Vagina (tissue), 2 donors: ENCODE measurements around the gene ESPN. TPM values are rescaled to one million over a fixed set of nuclear protein-coding genes. Genes with fewer than 3 reads are reported as not detected.

Experiments used
- DNase-seq, 2 donors: peaks; one replicate each; pipeline ENCODE4 v3.0.0-alpha.2; 2017; ENCODE audit errors: extremely low spot score in 2 of 2
- H3K27ac ChIP-seq: fragments of 200-600 bp; sonication (generic); one replicate; pipeline ENCODE4 v1.5.1; 2019
- H3K27me3 ChIP-seq: fragments of 200-600 bp; sonication (generic); one replicate; pipeline ENCODE4 v1.5.1; 2019
- H3K36me3 ChIP-seq, 2 donors: fragments of 200-600 bp; sonication (generic); one replicate each; pipeline ENCODE4 v1.5.1; 2017 to 2019
- H3K4me1 ChIP-seq: fragments of 200-600 bp; sonication (generic); one replicate; pipeline ENCODE4 v1.5.1; 2019
- H3K4me3 ChIP-seq, 2 donors: fragments of 200-600 bp; sonication (generic); 1 replicate in 1 of 2; 2 replicates in 1 of 2; pipeline ENCODE4 v1.5.1; 2016 to 2019
- H3K9me3 ChIP-seq: fragments of 200-600 bp; sonication (generic); one replicate; pipeline ENCODE4 v1.5.1; 2019
- POLR2A ChIP-seq, 2 donors: fragments of 450-650 bp; IDR thresholded peaks; one replicate each; pipeline ENCODE4 v1.6.1; 2017; ENCODE audit warnings: antibody characterized with exemption in 2 of 2, mild to moderate bottlenecking in 2 of 2, moderate library complexity in 2 of 2
- POLR2AphosphoS5 ChIP-seq, 2 donors: sonication (generic); formaldehyde crosslinking; IDR thresholded peaks; one replicate each; pipeline ENCODE4 v1.9.0; 2017; ENCODE audit warnings: antibody characterized with exemption in 2 of 2, mild to moderate bottlenecking in 2 of 2, low read depth in 1 of 2; ENCODE audit not compliant: insufficient read depth in 1 of 2
- intact Hi-C: fragments of 100-400 bp; cut with DNase I; formaldehyde crosslinking; loops from one replicate; pipeline ENCODE4 v1.15.1; 2023
- total RNA-seq: library from RNA; depleted of rRNA; stranded (reverse); fragments of >200 nt; gene quantifications from one replicate; pipeline ENCODE4 v1.2.3, GENCODE V29; 2016
- TF ChIP-seq, protein P1 (sequence below), 3 experiments: fragments of 450-650 bp in 2 of 3; fragments of 200-600 bp in 1 of 3; sonication (generic) in 1 of 3; IDR thresholded peaks; one replicate each; pipeline ENCODE4 v1.5.1; 2017 to 2019; ENCODE audit warnings: antibody characterized with exemption in 3 of 3, mild to moderate bottlenecking in 2 of 3, moderate library complexity in 2 of 3

Gene ESPN
- total RNA-seq, 1 donor from 2014 or later = 77.1 TPM

DNA sequence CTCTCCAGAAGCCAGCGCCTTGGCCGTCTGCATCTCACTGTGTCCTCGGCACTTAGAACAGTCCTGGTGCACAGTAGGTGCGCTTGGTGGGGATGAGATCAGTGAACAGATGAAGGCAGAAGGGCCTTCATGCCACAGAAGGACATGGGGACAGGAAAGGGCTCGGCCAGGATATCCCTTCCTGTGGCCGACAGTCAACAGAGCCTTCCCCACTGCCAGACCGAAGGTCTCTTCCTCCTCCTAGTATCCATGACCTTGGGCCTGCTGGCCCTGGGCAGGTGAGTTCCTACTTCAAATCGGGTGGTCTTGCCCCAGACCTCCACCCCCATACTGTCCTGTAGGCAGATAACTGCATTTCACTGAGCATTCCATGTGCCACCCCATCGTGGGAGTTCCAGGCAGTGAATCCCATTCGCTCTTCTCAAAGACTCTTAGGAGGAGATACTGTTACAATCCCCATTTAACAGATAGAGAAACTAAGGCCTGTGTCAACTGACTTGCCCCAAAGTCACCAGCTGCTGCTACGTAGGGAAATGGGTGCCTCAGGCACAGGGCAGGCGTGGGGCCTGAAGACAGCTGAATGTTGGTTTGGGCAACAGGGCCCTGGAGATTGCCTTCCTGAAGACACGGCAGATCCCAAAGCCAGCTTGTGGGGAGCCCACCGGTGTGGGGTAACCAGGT lies 63.4 kb downstream of the ESPN start:
- TF ChIP-seq POLR2AphosphoS5 (IDR thresholded peaks at IDR 0.05; ENCODE audit: insufficient read depth in 1 of 2, low read depth in 1 of 2) = no peak
- TF ChIP-seq POLR2A (IDR thresholded peaks at IDR 0.05) = no peak
- TF ChIP-seq, protein P1, sequence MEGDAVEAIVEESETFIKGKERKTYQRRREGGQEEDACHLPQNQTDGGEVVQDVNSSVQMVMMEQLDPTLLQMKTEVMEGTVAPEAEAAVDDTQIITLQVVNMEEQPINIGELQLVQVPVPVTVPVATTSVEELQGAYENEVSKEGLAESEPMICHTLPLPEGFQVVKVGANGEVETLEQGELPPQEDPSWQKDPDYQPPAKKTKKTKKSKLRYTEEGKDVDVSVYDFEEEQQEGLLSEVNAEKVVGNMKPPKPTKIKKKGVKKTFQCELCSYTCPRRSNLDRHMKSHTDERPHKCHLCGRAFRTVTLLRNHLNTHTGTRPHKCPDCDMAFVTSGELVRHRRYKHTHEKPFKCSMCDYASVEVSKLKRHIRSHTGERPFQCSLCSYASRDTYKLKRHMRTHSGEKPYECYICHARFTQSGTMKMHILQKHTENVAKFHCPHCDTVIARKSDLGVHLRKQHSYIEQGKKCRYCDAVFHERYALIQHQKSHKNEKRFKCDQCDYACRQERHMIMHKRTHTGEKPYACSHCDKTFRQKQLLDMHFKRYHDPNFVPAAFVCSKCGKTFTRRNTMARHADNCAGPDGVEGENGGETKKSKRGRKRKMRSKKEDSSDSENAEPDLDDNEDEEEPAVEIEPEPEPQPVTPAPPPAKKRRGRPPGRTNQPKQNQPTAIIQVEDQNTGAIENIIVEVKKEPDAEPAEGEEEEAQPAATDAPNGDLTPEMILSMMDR (IDR thresholded peaks at IDR 0.05) = no peak
- Histone ChIP-seq H3K27me3 (no peaks in the 10 kb centered on the region), H3K36me3 (no peaks in the 10 kb centered on the region), H3K9me3 (no peaks in the 10 kb centered on the region), H3K4me3 (no peak overlapping the region), H3K4me1 (peaks cover 59% of the 10 kb centered on the region), H3K27ac (peak overlapping the region; percentile 90)
- intact Hi-C loops = loop anchor here (10.0 kb wide), 1 partner anchor 157 kb away; no protein-coding TSS in a partner anchor
- DNase-seq = no peak

DNA sequence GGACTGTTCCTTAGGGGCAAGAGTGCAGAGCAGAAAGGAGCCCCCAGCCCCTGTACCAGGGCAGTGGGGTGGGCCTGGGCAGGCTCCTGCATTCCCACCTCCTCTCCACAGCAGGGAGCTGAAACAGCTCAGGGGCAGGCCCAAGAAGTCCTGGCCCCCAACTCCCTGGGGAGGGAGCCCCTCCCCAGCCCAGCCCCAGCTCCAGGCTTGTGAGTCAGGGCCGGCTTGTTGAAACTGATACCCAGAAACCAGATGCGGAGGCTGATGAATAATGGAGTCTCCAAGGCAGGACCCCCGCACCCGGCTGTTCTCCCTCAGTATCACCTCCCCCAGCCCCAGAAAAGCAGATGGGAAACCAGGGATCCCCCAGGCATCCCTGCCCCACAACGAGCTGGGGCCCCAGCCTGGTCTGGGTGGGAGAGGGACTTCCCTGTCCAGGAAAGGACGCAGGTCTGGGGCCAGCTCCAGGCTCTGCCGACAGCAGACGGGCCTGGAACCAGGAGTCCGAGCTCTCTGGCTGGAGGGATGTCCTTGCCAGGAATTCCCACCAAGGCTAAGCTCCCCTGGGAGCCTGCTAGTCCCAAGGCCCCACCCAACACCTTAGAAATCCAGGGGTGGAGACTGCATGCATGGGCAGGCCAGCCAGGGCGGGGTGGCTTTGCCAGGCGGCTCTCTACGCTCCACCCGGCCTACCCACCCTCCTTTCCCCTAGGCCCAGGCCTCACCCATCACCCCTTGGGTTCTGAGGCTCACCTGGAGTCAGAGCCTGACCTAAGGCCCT lies 64.2 kb downstream of the ESPN start:
- Histone ChIP-seq H3K4me1 (peaks cover 59% of the 10 kb centered on the region), H3K4me3 (no peak overlapping the region), H3K27me3 (no peaks in the 10 kb centered on the region), H3K36me3 (no peaks in the 10 kb centered on the region), H3K27ac (peak overlapping the region; percentile 90), H3K9me3 (no peaks in the 10 kb centered on the region)
- TF ChIP-seq POLR2AphosphoS5 (IDR thresholded peaks at IDR 0.05; ENCODE audit: insufficient read depth in 1 of 2, low read depth in 1 of 2) (peak; percentile 7 to 24), POLR2A (IDR thresholded peaks at IDR 0.05) (no peak)
- TF ChIP-seq, protein P1 (IDR thresholded peaks at IDR 0.05) = no peak
- intact Hi-C loops = loop anchor here (10.0 kb wide), 1 partner anchor 156 kb away; no protein-coding TSS in a partner anchor
- no peak for DNase-seq

DNA sequence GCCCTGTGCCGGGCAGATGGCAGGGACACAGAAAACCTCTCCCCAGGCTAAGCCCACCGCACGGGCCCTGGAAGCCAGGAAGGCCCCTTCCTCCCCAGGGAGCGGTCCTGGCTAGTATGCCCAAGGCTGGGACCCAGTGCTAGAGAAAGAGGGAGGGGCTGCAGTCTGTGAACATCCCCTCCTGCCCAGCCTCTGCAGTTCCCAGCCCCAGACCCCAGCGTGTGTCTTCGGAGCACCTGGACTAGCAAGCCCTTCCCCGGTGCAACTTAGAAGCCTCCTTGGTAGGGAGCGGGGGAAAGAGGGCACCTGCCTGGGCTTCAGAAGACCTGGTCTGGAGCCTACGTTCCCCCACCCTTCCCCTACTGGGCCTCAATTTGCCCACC lies 64.8 kb downstream of the ESPN start:
- Histone ChIP-seq H3K4me1 (peaks cover 59% of the 10 kb centered on the region), H3K27me3 (no peaks in the 10 kb centered on the region), H3K36me3 (no peaks in the 10 kb centered on the region), H3K4me3 (peak overlapping the region in 1 of 2 donors; percentile 58), H3K27ac (peak overlapping the region; percentile 90), H3K9me3 (no peaks in the 10 kb centered on the region)
- intact Hi-C loops = loop anchor here (10.0 kb wide), 1 partner anchor 155 kb away; no protein-coding TSS in a partner anchor
- DNase-seq = no peak
- TF ChIP-seq POLR2A (IDR thresholded peaks at IDR 0.05) (no peak), POLR2AphosphoS5 (IDR thresholded peaks at IDR 0.05; ENCODE audit: insufficient read depth in 1 of 2, low read depth in 1 of 2) (no peak)
- TF ChIP-seq, protein P1 (IDR thresholded peaks at IDR 0.05) = no peak

DNA sequence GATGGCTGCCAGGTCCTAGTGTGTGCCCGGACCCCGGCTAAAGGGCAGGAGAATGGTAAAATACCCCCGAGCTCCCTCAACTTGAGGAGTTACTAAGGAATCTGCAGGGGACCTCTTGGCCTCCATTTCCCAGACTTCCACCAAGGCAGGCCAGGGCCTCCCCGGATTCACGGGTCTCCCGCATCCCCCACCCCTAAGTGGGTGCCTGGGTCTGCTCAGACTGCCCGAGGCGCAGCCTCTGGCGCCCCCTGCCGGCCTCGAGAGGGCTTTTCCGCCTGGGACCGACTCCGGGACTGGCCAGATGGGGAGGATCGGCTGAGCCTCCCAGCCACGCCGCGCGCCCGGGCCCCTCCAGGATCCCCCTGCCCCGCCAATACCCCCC lies 65.2 kb downstream of the ESPN start:
- H3K9me3 ChIP-seq = no peaks in the 10 kb centered on the region
- intact Hi-C loops = loop anchor here (10.0 kb wide), 1 partner anchor 155 kb away; no protein-coding TSS in a partner anchor
- no peaks in the 10 kb centered on the region for H3K36me3 ChIP-seq
- no peak for DNase-seq
- H3K4me1 ChIP-seq = peaks cover 58% of the 10 kb centered on the region
- H3K4me3 ChIP-seq = peak overlapping the region; percentile 52 to 58
- TF ChIP-seq POLR2A (IDR thresholded peaks at IDR 0.05) (no peak), POLR2AphosphoS5 (IDR thresholded peaks at IDR 0.05; ENCODE audit: insufficient read depth in 1 of 2, low read depth in 1 of 2) (no peak)
- TF ChIP-seq, protein P1 (IDR thresholded peaks at IDR 0.05) = peak; percentile 60 to 67 (median 63)
- H3K27me3 ChIP-seq = no peaks in the 10 kb centered on the region
- peak overlapping the region; percentile 90 for H3K27ac ChIP-seq
